Neural cell (in vitro differentiated cells): ENCODE measurements around the gene ZBTB2. TPM values are rescaled to one million over a fixed set of nuclear protein-coding genes. Genes with fewer than 3 reads are reported as not detected.

Experiments
- H2AFZ ChIP-seq: fragments of 200-600, 300-800 bp; sonication (generic), shearing (Covaris generic); 2 replicates; pipeline ENCODE4 v1.6.0; 2014; ENCODE audit warnings: low read depth, mild to moderate bottlenecking, antibody characterized with exemption, low read length, moderate library complexity
- H3F3A ChIP-seq: fragments of 200-600 bp; shearing (Covaris generic); 2 replicates; pipeline ENCODE4 v1.6.1; 2016; ENCODE audit warnings: mild to moderate bottlenecking, moderate library complexity, mixed read lengths, antibody characterized with exemption, low read length; ENCODE audit not compliant: insufficient read depth, poor library complexity, severe bottlenecking
- H3K27ac ChIP-seq: fragments of 200-600, 300-800 bp; sonication (generic), shearing (Covaris generic); 2 replicates; pipeline ENCODE4 v1.5.1; 2014; ENCODE audit warnings: mild to moderate bottlenecking, low read length, moderate library complexity
- H3K27me3 ChIP-seq: fragments of 300-800, 200-600 bp; sonication (generic), shearing (Covaris generic); 2 replicates; pipeline ENCODE4 v1.6.0; 2014; ENCODE audit warnings: mild to moderate bottlenecking, low read depth, low read length, moderate library complexity; ENCODE audit not compliant: insufficient read depth
- H3K36me3 ChIP-seq: fragments of 300-800, 200-600 bp; sonication (generic), shearing (Covaris generic); 2 replicates; pipeline ENCODE4 v1.5.1; 2014; ENCODE audit warnings: mild to moderate bottlenecking, antibody characterized with exemption, low read length, moderate library complexity; ENCODE audit not compliant: insufficient read depth
- H3K4me2 ChIP-seq: fragments of 300-800, 200-600 bp; sonication (generic), shearing (Covaris generic); 2 replicates; pipeline ENCODE4 v1.6.0; 2014; ENCODE audit warnings: mild to moderate bottlenecking, low read length
- H3K4me3 ChIP-seq: fragments of 300-800, 200-600 bp; sonication (generic), shearing (Covaris generic); 2 replicates; pipeline ENCODE4 v1.5.1; 2014; ENCODE audit warnings: mild to moderate bottlenecking, low read length, moderate library complexity
- H3K79me2 ChIP-seq: fragments of 200-600 bp; shearing (Covaris generic); replicated peaks from 2 replicates; pipeline ENCODE4 v1.6.0; 2014; ENCODE audit warnings: mild to moderate bottlenecking, low read length, moderate library complexity; ENCODE audit not compliant: insufficient read depth
- H3K9ac ChIP-seq: fragments of 300-800, 200-600 bp; sonication (generic), shearing (Covaris generic); 2 replicates; pipeline ENCODE4 v1.6.1; 2016; ENCODE audit warnings: mild to moderate bottlenecking, low read length, mixed read lengths
- H3K9me2 ChIP-seq: fragments of 200-600 bp; shearing (Covaris generic); 2 replicates; pipeline ENCODE4 v1.6.1; 2016; ENCODE audit warnings: mild to moderate bottlenecking, low read length, mixed read lengths; ENCODE audit not compliant: insufficient read depth
- H3K9me3 ChIP-seq: fragments of 200-600, 300-800 bp; sonication (generic), shearing (Covaris generic); 2 replicates; pipeline ENCODE4 v1.6.1; 2016; ENCODE audit warnings: mild to moderate bottlenecking, mixed run types, low read length, moderate library complexity, mixed read lengths
- H4K20me1 ChIP-seq: fragments of 200-600 bp; shearing (Covaris generic); 2 replicates; pipeline ENCODE4 v1.6.1; 2016; ENCODE audit warnings: mild to moderate bottlenecking, mixed run types; ENCODE audit not compliant: insufficient read depth
- CTCF ChIP-seq: fragments of 450-650 bp; IDR thresholded peaks from 2 replicates; pipeline ENCODE4 v1.5.1; 2014; ENCODE audit warnings: antibody characterized with exemption, mild to moderate bottlenecking, moderate library complexity; ENCODE audit not compliant: poor library complexity, severe bottlenecking
- EP300 ChIP-seq: fragments of 450-650 bp; conservative IDR thresholded peaks from 2 replicates; pipeline ENCODE4 v1.6.1; 2014; ENCODE audit warnings: antibody characterized with exemption, mild to moderate bottlenecking, moderate library complexity; ENCODE audit not compliant: poor library complexity, severe bottlenecking
- EZH2 ChIP-seq: fragments of 200-600, 300-800 bp; shearing (Covaris generic), sonication (generic); IDR thresholded peaks from 2 replicates; pipeline ENCODE4 v1.6.1; 2014; ENCODE audit warnings: antibody characterized with exemption, low read length, borderline replicate concordance, mild to moderate bottlenecking; ENCODE audit not compliant: insufficient read depth, poor library complexity, severe bottlenecking
- MXI1 ChIP-seq: fragments of 450-650 bp; conservative IDR thresholded peaks from 2 replicates; pipeline ENCODE4 v1.6.1; 2014; ENCODE audit warnings: antibody characterized with exemption, mild to moderate bottlenecking; ENCODE audit not compliant: poor library complexity, severe bottlenecking
- POLR2AphosphoS5 ChIP-seq: IDR thresholded peaks from 2 replicates; pipeline ENCODE4 v1.6.1; 2012
- RAD21 ChIP-seq: fragments of 450-650 bp; conservative IDR thresholded peaks from 2 replicates; pipeline ENCODE4 v1.6.1; 2014; ENCODE audit warnings: antibody characterized with exemption, mild to moderate bottlenecking, moderate library complexity
- REST ChIP-seq: IDR thresholded peaks from 2 replicates; pipeline ENCODE4 v1.6.1; 2012; ENCODE audit warnings: borderline replicate concordance
- SMC3 ChIP-seq: fragments of 450-650 bp; conservative IDR thresholded peaks from 2 replicates; pipeline ENCODE4 v1.6.1; 2014; ENCODE audit warnings: antibody characterized with exemption, mild to moderate bottlenecking, moderate library complexity; ENCODE audit not compliant: poor library complexity
- TAF1 ChIP-seq: IDR thresholded peaks from 2 replicates; pipeline ENCODE4 v1.6.1; 2012; ENCODE audit warnings: low read depth
- polyA plus RNA-seq: library from polyadenylated mRNA; depleted of rRNA; stranded (reverse); fragments of >200 nt; gene quantifications from 2 replicates; pipeline ENCODE4 v1.2.3, GENCODE V29; 2014

The ZBTB2 gene
- polyA plus RNA-seq, 1 donor from 2014 or later = 10.3 TPM

GRCh38 chr6:151341476-151342195 is 49.7 kb downstream of the ZBTB2 start:
- Histone ChIP-seq H3K9me3 (no peaks in the 10 kb centered on the region), H3K9me2 (no peaks in the 10 kb centered on the region), H3K4me3 (no peak overlapping the region), H3K27me3 (no peaks in the 10 kb centered on the region), H3K36me3 (no peaks in the 10 kb centered on the region), H4K20me1 (no peaks in the 10 kb centered on the region), H3K9ac (no peak overlapping the region), H2AFZ (no peak overlapping the region), H3K27ac (no peak overlapping the region), H3F3A (no peaks in the 10 kb centered on the region), H3K79me2 (no peaks in the 10 kb centered on the region), H3K4me2 (no peak overlapping the region)
- no peak for TF ChIP-seq EP300
- TF ChIP-seq SMC3 = no peak
- no peak for TF ChIP-seq EZH2
- TF ChIP-seq POLR2AphosphoS5 = no peak
- no peak for TF ChIP-seq RAD21
- no peak for TF ChIP-seq MXI1
- no peak for TF ChIP-seq REST
- TF ChIP-seq TAF1 = no peak
- TF ChIP-seq CTCF = no peak

- no peak overlapping the region for H3K27ac ChIP-seq
- H3K36me3 ChIP-seq = no peaks in the 10 kb centered on the region
- H3K9me2 ChIP-seq = no peaks in the 10 kb centered on the region
- no peaks in the 10 kb centered on the region for H3K27me3 ChIP-seq
- no peak overlapping the region for H2AFZ ChIP-seq
- H3K4me3 ChIP-seq = no peak overlapping the region
- H3F3A ChIP-seq = no peaks in the 10 kb centered on the region
- no peaks in the 10 kb centered on the region for H4K20me1 ChIP-seq
- no peak overlapping the region for H3K9ac ChIP-seq
- no peaks in the 10 kb centered on the region for H3K9me3 ChIP-seq
- no peaks in the 10 kb centered on the region for H3K79me2 ChIP-seq
- H3K4me2 ChIP-seq = no peak overlapping the region
- TF ChIP-seq EP300 (no peak), RAD21 (no peak), TAF1 (no peak), REST (no peak), CTCF (no peak), EZH2 (no peak), MXI1 (no peak), SMC3 (no peak), POLR2AphosphoS5 (no peak)
Observed at GRCh38 chr6:151340219-151340978, 51.0 kb downstream of the ZBTB2 start.
